Stimulated activated CD4-positive, alpha-beta T cell treated with anti-CD3 and anti-CD28 coated beads, Interleukin-4, amount 100 ng/mL, for 48 hours (primary cell): ENCODE data around the gene GRK6.

ENCODE experiments used
- DNase-seq, 2 donors: peaks; one replicate each; pipeline ENCODE4 v3.0.0-alpha.2; 2020; ENCODE audit warnings: low read depth in 2 of 2

Gene GRK6

DNA sequence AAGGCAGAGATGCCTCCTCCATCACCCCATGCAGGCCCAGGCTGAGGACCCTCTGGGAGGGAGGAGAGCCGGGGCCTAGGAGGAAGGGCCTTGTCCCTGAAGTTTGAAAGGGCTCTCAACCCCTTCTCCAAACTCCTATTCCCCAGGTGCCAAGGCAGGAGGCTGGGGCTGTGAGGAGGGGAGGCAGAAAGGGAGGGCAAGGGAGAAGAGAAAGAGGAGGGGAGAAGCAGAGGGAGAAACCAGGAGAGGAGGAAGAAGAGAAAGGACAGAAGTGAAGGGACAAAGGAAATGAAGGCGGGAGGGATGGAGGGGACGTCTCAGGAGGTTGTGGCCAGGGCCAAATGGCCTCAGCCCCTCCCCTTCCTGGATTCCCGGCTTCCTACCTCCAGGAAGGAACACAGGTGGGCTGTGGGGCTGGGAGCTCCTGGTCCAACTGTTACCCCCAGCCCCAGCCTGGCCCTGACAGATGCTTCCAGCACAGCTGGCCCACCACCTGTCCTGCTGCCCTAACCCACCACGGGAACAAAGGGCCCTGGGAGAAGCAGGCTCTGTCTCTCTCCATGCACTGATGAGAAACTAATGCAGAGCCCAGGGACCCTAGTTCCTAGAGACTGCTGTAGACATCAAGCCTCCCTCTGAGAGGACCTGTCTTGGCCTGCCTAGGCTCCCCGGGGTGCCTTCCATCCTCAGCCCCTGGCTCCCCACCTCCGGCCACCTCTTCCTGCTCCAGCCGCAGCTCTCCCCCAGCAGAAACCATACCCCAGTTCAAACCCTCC is 43.5 kb downstream of the GRK6 start:
- no peak for DNase-seq

DNA sequence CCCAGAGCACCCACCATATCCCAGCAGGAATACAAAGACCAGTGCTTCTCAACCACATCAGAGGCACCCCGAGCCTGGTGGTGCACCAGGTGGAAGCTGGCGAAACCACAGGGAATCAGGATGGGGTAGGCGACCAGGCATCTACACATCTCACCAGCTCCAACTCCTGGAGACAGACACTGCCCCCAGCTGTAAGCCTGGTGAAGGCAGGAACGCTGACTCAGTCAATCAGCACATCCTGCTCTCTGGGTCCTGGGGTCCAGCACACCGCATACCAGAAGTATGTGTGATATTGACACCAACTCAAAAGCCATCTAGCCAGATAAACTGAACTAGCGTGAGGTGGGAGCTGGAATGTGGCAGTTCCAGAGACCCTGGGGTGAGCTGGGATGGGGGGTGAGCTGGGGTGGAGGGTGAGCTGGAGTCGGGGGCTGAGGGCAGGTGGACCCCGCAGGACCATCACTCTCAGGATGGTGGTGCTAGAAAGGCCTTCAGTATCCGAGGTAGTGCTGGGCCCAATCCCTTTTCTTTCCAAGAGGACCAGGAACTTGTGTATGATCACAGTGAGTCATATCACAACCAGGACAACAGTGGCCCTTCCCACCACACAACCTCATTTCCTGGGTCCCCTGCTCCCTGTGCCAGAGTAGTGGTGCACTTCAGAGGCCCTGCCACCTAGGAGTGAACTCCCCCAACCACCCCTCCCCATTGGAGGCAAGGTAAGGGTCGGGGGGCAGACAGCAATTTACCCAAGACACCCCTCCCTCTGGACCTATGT is 44.5 kb downstream of the GRK6 start:
- no peak for DNase-seq

DNA sequence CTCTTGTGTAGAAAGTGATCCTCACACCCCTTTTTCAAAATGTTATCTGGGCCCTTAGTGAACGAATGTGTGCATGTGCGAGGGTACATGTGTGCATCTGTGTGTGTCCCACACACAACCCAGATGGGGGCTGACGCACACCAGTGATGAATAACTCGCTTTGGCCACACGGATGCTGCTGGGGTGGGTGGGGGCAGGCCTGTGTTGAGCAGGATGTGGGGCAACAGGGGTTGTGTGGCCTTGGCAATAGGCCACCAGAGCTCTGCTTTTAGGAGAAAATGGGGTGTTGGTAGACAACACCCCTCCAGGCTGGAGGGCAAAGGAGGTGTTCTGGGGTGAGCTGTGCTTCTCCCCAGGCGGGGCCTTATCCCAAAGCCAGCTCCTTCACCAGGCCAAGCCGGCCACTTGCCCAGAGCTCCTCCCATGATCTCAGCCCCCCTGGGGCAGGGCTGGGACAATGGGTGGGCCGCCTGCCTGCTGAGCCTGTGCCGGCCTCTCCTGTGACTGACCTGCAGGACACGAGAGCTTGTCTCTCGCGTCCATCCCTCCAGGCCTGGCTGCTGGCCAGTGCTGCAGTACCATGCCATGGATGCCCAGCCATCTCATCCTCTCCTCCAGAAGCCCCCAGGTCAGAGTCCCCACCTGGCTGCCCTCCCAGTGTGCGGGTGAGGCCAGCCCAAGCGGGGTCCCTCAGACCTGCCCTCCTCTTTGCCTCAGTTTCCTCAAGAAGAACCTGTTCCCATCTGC is 45.3 kb downstream of the GRK6 start:
- DNase-seq: no peak

DNA sequence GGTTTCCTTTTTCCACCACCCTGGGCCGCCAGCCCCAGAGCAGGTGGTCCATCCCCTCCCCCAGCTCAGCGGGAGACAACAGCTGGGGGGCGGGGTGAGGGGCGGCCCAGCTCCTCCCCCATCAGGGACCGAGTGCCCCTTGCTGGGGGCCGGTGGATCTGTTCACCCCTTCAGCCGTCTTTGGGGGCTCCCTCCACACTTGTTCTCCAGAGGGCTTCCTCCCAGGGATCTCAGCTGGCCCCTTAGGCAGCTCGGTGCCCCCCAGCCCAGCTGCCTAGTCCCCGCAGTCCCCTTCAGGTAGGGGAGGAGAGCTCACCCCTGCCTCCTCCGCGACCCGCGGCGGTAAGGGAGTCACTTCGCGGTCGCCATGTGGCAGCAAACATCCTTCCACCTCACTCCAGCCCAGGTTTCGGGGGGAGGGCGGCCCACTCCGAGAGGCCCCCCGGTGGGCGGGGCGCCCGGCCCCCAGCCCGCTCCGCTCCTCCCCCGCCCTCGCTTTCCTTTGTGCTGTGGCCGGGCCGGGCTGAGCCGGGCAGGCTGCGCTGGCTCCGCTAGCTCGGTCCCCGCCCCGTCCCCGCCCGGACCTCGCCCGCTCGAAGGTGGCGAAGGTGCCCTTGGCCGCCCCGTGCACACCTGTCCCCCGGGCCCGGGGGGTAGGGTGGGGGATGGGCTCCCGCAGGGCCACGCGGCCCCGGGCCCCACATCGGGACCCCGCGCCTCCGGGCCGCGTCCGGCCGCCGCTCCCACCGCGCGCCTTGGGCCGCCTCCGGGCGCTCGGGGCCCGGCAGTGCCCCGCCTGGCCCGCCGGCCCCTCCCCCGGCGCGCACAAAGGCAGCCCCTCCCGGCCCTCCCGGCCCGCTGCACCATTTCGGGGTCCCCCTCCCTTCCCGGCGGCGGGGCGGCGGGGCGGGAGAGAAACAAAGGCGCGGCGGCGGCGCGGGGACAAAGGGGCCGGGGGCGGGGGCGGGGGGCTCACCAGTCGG is 46.3 kb downstream of the GRK6 start:
- DNase-seq: peak in 1 of 2 donors; percentile 39

DNA sequence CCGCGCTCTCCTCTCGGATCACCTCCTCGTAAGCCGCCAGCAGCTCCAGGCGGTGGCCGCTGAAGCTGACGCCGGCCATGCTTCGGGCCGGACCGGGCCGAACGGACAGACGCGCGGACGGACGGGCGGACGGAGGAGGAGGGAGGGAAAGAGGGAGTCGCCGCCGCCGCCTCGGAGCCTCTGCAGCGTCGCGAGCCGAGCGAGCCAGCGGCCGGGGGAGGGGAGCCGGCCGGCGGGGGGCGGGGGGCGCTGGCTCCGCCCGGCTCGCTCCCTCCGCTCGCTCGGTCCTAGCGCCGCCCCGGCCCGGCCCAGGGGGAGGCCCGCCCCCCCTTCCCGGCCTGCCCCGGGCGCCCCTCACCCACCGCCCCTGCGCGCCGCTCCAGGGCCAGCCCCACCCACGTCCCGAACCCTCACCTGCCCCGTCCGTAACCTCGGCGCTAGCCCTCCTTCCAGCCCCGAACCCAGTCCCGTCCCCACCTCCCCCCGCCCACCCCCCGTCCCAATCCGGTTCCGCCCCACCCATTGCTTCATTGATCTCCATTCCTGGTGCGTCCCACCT is 47.0 kb downstream of the GRK6 start, which contains the start of gene DBN1:
TSS of gene DBN1 (minus strand) at position 192 of the 559 bp plus-strand sequence. CDS start at position 79, 113 bp downstream.
- DNase-seq: no peak

DNA sequence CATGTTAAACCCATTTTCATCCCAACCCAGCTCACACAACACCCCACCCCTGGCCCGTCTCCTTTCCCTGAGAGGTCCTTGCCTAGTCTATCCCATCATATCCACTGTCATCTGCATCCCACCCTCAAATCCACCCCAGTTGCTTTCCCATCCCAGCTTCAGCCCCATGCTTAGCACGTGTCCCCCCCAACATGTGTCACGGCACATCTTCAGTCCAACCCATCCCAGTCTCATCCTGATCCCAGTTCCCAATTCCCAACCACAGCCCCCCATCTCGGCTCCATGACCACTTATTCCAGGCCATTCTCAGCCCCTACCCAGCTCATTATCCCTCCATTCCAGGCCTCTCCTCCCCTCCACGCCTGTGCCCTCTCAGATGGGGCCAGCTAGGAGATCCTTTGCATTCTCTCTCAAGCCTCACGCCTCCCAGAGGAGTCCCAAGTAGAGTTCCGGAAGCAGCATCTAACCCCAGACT is 47.6 kb downstream of the GRK6 start:
- no peak for DNase-seq

DNA sequence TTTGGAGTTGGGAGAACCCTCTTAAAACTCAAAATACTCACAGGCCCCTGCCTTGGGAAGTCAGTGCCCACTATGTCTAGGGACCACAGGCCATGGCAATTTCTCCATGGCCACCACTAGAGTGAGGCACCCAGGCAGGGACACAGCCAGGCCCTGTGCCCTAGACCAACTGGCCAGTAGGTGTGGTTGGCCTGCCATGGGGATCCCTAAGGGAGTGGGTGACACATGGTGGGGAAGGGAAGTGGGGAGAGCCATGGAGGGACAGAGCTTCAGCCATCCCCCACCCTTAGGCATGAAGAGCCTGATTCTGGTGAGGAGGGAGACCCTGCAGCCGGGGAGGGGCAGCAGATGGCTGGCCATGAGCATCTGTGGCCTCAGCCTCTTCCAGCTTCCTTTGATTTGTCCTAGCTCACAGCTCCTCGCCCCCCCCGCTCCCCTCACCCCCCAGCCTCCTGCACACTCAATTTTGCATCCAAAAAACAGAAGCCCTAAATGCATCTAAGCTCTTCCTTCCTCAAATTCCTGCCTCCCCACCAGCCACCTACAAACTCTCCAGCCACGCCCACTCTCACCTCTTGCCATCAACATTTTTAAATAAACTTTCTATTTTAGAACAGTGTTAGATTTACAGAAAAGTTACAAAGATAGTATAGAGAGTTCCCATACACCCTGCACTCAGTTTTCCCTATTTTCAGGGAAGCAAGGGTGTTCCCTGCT is 48.5 kb downstream of the GRK6 start:
- no peak for DNase-seq

DNA sequence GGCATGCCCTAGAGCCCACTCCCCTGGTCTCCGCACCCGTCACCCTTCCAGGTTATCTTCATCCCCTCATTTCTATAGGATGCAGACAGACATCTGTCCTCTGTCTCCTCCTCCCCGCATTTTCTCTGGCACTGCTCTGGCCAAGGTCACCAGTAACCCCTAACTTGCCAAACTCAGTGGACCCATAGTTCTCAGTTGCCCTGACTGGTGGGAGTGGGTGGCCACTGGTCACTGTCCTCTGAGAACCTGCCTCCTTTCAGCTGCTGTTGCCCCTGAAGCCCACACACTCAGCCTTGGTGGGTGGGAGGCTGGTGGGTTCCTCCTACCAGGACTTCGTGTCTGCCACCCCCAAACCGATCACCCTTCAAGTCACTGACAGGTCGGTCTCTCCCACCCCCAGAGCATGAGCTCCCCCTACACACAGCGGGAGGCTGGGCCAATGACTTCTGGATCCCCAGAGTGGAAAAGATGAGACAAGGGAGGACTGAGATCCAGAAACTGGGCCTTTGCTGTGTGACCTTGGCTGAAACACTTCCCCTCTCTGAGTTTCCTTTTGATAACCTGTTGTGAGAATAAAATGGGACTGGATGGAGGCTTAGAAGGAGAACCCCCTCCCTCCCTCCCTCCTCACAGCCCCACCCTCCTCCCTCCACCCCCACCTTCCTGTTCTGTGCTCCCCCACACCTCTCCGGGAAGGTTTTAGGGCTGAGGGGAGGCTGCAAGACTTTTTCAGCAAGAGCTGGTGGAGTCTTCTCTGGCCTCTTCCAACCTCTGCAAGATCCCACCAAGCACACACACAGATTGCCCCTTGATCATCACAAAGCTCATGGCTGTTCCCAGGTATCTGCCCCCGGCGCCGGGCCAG is 49.3 kb downstream of the GRK6 start:
- DNase-seq: no peak

DNA sequence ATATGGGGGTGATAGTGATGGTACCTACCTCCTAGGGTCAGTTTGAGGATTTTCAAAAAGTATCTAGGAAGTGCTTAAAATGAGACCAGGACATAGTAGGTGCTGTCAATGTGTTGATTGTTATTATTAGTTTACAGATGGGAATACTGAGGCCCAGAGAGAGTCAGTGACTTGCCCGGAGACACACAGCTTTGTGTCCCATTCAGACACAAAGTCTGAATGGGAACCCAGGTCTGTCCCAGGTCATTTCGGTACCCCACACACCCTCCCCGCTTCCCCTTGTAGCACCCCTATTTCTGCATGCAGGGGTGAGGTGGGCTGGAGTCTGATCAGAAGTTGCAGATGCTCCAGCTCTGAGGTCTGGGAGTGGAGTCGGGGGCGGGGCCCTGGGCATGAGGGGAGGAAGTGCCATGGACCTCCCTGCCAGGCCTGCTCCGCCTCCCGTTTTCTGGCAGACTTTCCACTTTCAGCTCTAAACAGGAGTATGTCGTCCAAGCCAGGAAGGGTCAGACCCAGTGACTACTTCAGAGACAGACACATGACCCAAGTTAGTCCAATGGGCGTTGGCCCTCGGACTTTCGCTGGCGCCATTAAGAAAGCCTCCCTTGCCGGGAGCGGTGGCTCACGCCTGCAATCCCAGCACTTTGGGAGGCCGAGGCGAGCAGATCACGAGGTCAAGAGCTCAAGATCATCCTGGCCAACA is 50.2 kb downstream of the GRK6 start:
- no peak for DNase-seq

DNA sequence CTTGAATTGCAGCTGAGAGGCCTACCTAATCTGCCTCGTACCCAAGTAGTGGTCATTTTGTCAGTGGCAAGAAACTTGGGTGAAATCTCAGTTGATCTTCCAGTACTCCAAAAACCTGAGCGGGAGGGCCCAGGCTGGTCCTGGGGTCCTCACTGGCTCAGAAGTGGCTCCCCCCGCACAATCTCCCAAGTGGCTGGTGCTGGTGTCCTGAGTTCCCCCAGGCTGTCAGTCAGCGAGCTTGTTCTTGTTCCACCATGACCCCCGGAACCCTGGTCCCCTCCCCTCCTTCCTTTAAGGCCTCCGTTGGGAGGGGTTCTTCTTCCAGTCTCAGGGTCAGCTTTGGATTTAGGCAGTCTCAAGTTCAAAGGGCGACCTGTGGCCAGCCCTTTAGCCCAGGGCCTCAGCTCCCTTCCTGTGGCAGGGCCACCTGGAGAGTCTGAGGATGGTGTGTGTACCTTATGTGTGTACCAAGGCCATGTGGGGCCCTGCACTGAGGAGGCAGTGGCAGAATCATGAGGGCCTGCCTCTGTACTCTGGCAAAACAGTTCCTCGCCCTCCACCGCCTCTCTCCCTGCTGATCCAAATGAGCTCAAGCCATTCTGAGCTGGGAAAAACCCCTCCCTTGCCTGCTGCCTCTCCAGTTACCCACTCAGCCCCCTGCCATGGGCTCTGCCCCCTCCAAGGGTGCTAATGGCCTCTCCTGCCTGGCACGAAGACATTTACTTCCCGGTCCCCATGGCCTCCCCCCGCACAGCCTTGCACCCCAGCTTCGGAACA is 51.4 kb downstream of the GRK6 start:
- DNase-seq: no peak

DNA sequence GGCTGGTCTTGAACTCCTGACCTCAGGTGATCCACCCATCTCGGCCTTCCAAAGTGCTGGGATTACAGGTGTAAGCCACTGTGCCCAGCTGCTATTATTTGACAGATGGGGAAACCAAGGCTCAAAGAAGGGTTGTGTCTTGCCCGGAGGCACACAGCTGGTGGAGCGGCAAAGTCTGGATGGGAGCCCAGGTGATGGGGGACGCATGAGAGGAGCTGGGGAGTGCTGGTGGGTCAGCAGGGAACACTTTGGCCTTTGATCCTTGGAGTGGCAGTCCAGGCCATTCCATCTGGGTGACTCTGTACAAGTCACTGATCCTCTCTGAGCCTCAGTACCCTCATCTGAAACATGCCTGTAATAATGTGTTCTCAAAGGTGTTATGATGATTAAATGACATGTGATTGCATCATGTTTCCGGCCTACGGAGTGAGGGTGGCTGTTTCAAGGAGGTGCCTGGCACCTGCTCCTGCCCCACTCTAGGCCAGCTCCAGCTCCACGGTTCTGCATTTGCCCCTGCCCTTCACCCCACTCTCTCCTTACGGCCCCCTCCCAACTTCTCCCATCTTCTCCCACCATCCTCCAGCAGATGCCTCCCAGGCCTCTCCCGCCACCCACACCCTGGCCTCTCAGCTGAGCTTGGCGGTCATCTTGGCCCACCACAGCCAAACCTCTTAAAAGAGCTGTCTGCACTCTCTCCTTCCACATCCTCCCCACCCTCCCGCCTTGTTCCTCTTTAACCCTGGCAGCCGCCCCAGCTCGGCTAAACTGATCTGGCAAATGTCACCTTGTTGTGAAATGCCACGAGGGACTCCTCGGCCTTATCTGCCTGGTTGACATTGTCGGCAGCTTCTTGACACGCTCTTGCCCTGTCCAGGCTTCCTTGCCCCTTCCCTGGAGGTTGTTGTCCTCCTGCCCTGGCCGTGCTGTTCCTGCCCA is 52.5 kb downstream of the GRK6 start:
- no peak for DNase-seq

DNA sequence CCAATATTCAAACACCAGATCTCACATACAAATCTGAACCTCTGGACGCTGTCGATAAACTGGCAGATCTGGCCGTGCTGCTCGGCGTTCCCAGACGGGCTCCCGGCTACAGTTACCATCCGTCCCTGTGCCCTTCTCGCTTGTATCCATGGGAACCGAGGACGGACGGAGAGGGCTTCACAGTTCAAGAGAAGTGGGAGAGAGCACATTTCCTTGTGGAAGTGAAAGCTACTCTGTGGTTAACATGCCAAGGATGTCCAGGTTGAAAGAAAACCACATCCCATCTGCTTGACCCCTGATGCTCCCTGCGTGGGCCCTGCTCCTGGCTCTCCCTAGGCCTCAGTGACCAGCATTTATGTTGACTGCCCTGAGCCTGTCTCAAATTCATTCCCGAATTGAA is 53.3 kb downstream of the GRK6 start:
- no peak for DNase-seq

DNA sequence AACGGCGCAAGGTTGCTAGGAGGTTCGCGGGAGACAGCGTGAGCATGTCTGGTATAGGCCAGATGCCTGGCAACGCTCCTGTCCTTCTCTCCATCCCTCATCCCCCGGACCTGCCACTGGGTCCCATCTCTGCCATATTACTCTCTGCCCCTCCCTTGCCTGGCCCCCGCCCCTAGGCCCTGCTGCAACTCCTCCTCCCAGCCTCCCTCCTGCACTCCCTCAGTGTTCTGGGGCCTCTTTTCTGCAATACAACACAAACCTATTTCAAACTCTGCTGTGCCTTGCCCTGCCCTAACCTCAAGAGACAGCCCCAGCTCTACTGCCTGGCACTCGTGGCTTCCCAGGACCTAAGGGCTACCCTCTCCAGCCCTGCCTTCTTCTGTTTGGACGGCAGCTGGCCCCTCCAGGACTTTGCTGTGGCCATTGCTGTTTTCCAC is 55.9 kb downstream of the GRK6 start:
- no peak for DNase-seq

DNA sequence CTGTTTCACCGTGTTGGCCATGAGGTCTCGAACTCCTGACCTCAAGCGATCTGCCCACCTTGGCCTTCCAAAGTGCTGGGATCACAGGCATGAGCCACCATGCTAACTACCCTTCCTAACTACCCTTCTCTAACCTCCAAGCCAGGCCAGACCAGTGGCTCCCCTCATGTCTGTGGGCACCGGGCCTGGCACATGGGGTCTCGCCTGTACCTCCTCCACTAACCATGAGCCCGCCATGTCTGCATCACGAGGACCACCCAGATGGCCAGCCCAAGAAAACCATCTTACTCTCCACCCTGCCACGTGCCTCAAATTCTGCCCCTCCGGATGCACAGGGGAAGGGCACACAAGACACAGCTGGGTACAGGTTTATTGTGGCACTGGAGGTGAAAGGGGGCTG is 56.6 kb downstream of the GRK6 start:
- no peak for DNase-seq

DNA sequence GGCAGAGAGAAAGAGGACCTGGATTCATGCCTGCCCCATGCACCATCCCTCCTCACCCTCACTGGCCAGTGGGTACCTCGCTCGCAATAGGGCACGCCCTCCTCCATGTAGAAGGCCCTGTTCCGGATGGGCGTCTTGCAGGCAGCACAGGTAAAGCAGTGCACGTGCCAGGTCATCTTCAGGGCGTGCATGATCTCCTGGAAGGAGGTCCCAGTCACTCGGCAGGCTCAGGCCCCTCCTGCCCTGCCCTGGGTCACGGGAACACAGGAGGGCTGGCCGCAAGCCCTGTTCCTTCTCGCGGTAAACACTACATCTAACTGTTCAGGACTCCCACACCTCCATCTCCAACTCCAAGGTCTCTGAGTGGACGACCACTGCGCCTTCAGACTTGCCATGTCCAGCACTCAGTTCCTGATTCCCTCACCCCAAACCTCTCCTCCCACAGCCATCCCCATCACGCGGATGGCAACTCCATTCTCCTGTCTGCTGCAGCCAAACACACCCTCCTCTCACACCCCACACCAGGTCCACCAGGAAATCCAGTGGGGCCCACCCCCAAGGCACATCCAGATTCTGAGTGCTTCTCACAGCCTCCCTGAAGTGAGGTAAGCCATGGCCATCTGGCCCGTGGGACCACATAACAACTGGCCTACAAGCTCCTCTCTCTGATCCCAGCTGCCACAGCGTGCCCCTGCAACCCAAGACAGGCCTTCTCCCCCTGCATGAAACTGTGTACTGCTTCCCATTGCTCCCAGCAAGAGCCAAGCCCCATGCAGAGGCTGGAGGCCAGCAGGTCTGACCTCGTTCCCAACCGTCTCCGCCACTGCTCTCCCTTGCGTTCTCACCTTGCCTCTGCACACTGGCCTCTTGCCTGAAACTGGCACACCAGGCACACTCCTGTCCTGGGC is 57.8 kb downstream of the GRK6 start:
- no peak for DNase-seq
